GM21447 (cell line): ENCODE data around the gene GRID2.
A peak's percentile ranks its signal among the peaks of the same experiment; 100 is the strongest.
"Not testable (repeated sequence)": the region's sequence is repeated elsewhere in the genome, so short reads cannot be mapped to it uniquely, and the experiment has no call there.

Experiments used
- ATAC-seq: cut with Tn5 transposase; IDR thresholded peaks from one replicate; pipeline ENCODE4 v1.9.1; 2021; ENCODE audit not compliant: unreplicated experiment

GRID2 gene

DNA sequence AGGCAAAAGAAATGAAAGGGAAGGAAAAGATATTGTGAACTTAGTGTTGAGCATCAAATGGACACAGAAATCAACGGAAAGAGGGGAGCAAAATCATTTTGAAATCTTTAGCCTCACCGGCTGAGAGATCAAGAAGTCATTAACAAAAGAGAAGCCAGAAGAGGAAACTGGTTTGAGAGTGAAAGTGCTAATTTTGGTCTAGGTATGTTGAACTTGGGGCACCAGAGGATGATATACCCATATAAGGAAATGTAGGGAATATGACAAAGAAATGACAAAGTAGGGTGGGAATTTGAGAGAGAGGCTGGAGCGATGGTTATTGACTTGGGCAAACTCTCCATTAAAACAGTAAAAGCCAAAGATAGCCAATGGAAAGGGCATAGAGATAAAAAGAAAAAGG, 1341.4 kb downstream of the GRID2 start:
- ATAC-seq, result no peak

DNA sequence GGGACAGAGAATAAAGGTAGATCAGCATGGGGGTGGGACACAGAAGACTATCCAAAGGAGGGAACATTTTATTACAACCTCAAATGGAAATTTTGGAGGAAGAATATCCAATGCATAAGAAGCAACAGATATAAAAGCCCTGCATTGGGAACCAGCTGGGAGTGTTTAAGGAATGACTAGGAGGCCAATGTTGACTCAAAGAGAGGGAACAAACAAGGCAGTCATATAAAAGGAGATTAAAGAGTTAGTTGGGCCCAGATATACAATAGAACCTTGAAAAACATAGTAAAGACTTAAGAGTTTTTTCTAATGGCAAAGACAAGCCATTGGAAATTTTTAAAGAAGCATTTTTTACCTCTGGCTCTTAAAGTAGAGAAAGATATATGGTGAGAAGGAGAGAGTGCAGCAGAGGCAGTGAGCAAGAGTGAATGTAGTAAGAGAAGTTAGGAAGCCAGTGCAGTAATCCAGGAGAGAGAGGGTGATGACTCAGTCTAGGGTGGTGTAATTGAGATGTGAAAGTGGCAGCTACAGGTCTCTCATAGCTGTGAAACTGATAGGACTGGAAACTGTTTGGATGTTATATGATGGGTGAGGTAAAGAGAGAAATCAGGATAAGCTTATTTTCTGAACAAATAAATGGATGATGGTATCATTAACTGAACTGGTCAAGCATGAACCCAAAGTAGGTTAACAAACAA, 1342.6 kb downstream of the GRID2 start:
- ATAC-seq, result no peak

- no peak for ATAC-seq
These were observed 1344.5 kb downstream of the GRID2 start for GRCh38 chr4:93648258-93648657.

GRCh38 chr4:93649828-93650227, 1346.1 kb downstream of the GRID2 start:
- no peak for ATAC-seq

- no peak for ATAC-seq
These were observed 1350.4 kb downstream of the GRID2 start for GRCh38 chr4:93654211-93654610.

DNA sequence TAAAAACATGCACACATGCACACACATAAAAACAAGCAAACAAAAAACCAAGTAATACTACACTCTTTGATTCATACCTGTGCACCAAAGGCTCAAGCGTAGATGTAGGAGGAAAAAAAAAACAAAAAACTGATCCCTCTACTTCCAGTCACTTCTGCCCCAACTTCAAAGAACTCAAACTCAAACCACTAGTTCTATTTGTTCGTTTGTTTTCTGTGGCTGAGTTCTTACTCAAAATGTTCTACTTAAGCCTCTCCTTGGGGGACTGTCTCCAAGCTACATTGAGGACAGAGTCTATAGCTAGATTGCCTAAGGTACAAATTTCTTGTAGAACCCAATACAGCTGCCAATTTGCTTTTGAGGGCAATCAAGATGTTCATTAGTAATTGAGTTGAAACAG, 1353.8 kb downstream of the GRID2 start:
- no peak for ATAC-seq

DNA sequence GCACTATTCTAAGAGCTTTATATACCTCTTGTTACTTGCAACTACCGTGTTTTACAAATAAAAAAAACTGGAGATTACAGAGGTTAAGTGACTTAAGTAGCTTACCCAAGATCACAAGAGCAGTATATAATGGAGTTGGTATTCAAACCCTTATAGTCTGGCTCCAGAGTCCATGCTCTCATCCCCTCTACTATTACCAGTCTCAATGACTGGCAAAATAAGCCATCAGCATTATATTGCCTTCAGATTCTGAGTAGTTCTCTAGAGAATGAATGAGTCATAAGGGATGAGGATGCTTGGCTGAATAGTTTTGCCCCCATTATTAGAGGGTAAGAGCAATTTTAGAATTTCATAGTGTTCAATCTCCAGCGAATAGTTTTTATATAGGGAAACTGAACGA, 1354.7 kb downstream of the GRID2 start:
- ATAC-seq, result no peak

DNA sequence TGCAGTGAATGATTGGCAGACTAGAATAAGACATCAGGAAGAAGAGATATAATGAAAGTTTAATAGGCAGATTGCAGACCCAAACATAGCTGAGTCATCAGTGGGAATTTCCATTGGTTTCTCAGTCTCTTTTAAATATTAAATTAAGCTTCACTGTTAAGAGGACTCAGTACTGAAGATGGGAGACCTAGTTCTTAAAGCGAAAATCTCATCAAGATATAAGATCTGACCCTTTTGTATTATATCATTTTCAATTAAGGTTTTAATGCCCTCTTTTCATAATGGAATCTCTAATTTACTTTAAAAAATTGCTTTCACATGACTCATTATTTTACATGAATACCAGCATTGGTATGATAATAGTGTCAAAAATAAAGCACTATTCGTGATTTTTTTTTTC, 1355.9 kb downstream of the GRID2 start:
- no peak for ATAC-seq

DNA sequence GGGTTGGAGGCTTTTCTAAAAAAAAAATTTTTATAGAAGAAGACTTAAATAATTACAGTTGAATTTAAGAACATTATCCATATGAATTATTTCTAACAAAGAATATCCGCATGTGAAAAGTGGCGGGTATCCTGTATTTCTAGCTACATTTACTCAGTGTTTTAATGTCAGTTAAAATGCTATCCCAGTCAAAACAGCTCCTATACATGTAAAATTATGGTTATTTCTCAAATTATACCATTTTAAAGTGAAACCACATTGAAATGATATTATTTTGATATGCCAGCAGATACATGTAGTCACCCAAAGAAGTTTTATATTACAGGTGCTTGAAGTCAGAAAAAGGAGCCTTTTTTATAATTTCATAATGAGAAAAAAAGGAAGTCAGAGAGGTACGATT, 1356.3 kb downstream of the GRID2 start:
- no peak for ATAC-seq

GRCh38 chr4:93670434-93670833, 1366.7 kb downstream of the GRID2 start:
- no peak for ATAC-seq

DNA sequence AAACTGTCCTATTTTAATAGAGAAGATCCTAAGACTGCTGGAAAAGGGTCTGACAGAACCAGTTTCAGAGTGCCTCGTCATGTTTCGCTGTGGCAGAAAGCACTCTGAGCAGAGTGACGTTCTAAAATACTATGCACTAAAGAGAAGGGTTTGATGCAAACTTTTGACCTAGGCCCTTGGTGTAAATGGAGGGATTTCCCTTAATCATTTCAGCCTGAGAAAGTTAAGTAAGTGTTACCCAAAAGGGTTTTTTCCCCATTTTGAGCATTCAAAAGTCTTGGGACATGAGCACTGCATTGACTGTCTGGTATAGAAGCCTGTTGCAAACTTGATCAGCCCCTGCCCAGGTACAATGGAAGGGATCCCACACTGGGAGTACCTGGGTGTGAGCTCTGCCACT, 1367.3 kb downstream of the GRID2 start:
- no peak for ATAC-seq

DNA sequence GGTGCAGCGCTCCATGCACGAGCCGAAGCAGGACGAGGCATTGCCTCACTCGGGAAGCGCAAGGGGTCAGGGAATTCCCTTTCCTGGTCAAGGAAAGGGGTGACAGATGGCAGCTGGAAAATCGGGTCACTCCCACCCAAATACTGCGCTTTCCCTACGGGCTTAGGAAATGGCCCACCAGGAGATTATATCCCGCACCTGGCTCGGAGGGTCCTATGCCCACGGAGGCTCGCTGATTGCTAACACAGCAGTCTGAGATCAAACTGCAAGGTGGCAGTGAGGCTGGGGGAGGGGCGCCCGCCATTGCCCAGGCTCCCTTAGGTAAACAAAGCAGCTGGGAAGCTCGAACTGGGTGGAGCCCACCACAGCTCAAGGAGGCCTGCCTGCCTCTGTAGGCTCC, 1373.2 kb downstream of the GRID2 start:
- not testable (repeated sequence) for ATAC-seq

- no peak for ATAC-seq
These were observed 1380.8 kb downstream of the GRID2 start for GRCh38 chr4:93684571-93684970.

DNA sequence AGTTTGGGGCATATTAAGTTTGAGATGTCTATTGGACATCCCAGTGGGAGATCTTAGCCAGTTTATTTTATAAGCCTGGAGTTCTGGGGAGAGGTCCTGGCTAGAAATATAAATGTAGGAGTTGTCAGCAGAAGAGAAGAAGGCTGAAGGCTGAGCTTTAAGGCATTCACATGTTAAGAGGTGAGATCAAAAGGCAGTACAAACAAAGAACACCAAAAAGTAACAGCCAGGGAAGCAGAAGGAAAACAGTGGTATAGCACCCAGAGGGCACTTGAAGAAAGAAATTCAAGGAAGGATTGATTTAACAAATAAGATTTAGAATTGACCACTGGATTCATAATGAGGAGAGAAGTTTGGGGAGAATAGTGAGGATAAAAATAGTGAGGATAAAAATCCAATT, 1383.5 kb downstream of the GRID2 start:
- ATAC-seq, result no peak

DNA sequence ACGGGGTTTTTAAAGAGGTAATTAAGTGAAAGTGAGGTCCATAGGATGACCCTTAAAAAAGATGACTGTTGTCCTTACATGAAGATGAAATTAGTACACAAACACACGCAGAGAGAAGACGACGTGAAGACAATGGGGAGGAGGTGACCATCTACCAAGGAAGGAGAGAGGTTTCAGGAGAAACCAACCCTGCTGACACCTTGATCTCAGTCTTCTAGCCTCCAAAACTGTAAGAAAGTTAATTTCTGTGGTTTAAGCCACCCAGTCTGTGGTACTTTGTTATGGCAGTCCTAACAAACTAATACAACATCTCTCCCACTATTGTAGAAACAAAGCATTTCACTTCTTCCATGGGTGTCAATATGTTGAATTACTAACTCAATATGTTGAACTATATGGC, 1385.2 kb downstream of the GRID2 start:
- ATAC-seq, result no peak

DNA sequence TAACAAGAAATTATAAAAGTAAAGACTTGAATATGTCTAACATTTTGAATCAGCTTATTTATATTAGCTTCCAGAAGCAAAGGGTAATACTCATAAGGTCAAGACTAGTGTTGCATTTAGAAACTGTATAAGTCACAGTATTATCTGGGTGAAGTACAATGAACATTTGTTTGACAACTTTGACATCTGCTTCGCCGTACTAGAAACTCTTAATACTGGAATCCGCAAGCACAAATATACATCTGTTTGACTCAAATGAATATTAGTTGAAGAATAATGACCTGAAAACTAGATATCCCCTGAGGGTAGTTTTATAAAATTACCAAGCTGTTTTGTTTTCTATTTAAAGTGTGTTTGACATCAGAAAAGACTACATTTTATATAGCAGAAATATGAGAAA, 1389.4 kb downstream of the GRID2 start:
- ATAC-seq, result no peak

DNA sequence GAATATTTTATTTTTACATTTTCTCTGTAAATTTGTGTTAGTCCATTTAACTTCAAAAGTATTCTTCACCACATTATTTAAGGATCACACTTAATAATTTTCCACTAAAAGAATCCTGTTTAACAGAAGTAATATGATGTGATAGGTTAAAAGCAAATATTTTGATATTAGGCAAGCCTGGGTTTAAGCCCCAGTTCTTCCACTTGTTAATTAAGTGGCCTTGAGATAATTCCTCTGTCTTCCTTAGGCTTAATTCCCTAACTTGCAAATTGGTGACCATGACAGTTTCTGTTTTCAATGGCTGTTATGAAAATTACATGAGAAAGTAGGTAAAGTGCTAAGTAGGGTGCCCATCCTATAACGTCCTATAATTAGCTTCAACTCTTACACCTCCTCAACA, 1394.9 kb downstream of the GRID2 start:
- ATAC-seq, result no peak

- no peak for ATAC-seq
These were observed 1396.8 kb downstream of the GRID2 start for GRCh38 chr4:93700571-93700970.

GRCh38 chr4:93710101-93710846, 1406.5 kb downstream of the GRID2 start:
- ATAC-seq, result peak; percentile 76

GRCh38 chr4:93710847-93711430, 1407.2 kb downstream of the GRID2 start:
- no peak for ATAC-seq

GRCh38 chr4:93718233-93718632, 1414.5 kb downstream of the GRID2 start:
- ATAC-seq, result no peak

- ATAC-seq, result no peak
These were observed 1415.8 kb downstream of the GRID2 start for GRCh38 chr4:93719552-93719951.
